ENCODE data around the gene BRCA1. TPM values are rescaled to one million over a fixed set of nuclear protein-coding genes. Genes with fewer than 3 reads are reported as not detected.
"Not testable (repeated sequence)": the region's sequence is repeated elsewhere in the genome, so short reads cannot be mapped to it uniquely, and the experiment has no call there.

Gene BRCA1
- total RNA-seq, 1 donor from 2014 or later: 21.5 TPM

DNA sequence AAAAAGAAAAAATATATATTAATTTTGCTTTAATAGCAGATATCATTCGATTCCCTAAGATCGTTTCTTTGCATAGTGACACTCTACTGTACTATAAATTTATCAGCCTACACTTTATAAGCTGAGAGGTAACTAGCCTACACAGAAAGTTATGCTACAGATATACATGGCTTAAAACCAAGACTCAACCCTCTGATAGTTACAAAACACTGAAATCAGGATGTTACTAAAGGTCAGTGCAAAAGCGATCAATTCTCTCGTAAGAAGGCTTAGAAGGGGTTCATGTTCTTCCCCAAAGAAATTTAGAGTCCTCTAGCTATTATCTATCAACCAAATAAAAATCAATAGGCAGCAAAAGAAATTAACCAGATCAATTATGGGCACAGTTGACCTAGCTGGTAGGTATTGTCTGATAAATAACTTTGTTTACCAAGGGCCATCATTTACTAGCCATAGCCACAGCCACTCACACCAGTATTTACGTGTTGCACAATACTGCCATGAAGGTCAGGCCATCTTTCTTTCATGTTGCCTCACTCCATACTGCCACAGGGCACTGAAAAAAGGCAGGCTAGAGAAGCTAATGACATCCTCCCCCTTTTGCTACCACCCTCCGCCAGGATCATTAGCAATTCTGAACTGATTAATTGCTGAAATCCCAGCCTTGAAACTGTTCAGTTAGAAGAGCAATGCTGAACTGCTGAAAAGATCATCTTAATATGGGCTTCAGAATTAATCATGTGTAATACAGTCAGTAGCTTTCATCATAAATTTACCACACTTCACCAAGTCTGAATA is 56.4 kb downstream of the BRCA1 start:
- no peak for DNase-seq

GRCh38 chr17:43062984-43063638 is 62.1 kb downstream of the BRCA1 start:
- DNase-seq: no peak

GRCh38 chr17:43056051-43056450 is 69.1 kb downstream of the BRCA1 start:
- DNase-seq: no peak

- not testable (repeated sequence) for DNase-seq
Observed at GRCh38 chr17:43053008-43053407, 72.2 kb downstream of the BRCA1 start.

- no peak for DNase-seq
Observed at GRCh38 chr17:43051969-43052368, 73.2 kb downstream of the BRCA1 start.

GRCh38 chr17:43044024-43044423 is 81.1 kb downstream of the BRCA1 start:
- DNase-seq: no peak

DNA sequence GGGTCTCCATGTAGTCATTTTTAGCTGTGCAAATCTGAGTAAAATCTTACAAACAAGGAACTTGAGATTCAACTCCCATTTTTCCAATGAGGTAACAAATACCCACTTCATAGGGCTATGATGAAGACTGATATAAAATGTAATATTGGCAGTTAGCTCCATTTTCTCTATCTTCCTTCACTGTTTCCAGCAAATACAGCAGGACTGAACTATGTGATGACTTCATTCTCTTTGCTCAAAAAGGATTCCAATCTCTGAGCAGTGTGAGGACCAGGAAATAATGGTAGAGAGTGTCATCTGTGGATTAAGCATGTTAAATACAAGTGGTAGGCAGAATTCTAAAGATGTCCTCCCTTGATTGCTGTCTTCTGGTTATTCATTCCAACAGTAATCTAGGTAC is 81.9 kb downstream of the BRCA1 start:
- DNase-seq: no peak

DNA sequence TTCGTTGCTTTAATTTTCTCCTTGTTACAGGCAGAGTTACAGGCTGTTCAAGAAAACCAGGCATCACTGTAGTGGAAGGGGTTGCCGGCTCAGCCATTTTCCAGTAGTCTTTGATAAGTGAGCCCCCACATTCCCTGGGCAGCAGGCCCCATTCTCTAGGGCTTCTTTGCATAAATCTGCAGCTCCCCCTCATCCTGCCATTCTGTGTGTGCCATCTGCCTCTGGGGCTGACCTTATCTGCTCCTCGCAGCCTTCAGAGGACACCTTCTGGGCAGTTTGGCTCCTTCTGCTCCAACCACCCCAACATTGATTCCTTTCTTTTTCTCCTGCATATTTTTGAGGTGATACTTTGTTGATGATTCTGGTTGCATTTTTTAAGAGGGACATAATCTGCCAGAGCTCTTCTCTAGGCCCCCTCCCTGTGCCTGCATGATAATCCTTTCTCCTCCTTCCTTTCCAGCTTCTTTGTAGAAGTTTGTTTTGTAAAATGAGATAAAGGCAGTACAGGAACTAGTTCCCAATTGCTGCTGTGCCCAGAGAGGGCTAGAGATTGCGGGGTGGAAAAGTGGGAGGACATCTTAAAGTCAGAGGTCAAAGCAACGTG is 83.0 kb downstream of the BRCA1 start:
- DNase-seq: no peak

GRCh38 chr17:43040655-43041054 is 84.5 kb downstream of the BRCA1 start:
- no peak for DNase-seq

GRCh38 chr17:43039646-43040045 is 85.5 kb downstream of the BRCA1 start:
- DNase-seq: no peak

DNA sequence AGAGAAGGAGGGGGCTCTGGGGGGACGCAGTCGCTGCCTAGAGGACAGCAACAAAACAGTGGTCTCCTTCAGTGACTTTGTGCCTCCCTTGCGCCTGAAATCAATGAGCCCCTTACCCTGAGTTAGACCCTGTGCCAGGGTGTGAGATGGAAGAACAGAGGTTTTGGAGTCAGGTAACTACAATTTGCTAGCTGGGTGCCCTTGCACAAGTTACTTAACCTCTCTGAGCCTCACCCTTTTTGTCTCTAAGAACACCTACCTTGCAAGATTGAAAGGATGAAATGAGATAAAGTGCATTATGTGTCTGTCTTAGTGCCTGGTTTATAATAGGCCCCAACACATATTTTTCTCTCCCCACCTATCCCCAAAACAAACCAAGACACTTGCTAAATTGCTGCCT is 90.3 kb downstream of the BRCA1 start:
- DNase-seq: no peak

- DNase-seq: no peak
Observed at GRCh38 chr17:43033948-43034881, 90.9 kb downstream of the BRCA1 start.

- no peak for DNase-seq
Observed at GRCh38 chr17:43031666-43032065, 93.5 kb downstream of the BRCA1 start.

GRCh38 chr17:43030137-43030767 is 94.9 kb downstream of the BRCA1 start:
- DNase-seq: no peak

DNA sequence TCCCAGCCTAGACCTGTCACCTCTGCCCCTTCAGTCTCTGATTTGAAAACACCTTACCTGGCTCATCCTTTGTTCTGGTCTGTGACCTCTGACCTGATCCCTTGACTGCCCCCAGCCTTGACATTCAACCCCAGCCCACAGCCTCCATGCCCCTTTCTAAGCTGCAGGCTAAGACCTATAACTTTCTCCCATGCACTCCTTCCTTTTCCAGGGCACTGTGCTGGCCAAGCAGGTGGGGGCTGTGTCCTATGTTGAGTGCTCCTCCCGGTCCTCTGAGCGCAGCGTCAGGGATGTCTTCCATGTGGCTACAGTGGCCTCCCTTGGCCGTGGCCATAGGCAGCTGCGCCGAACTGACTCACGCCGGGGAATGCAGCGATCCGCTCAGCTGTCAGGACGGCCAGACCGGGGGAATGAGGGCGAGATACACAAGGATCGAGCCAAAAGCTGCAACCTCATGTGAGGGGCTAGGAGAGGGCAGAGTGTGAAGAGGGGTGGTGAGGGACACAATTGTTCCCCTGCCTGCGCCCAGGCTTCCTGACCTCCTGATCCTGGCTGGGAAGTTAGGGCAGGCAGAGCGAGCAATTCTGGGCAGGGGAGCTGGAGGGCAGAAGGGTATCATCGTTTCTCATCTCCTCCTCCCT is 96.8 kb downstream of the BRCA1 start:
- no peak for DNase-seq

GRCh38 chr17:43027091-43028032 is 97.8 kb downstream of the BRCA1 start:
- DNase-seq: no peak

GRCh38 chr17:43026595-43026994 is 98.6 kb downstream of the BRCA1 start:
- no peak for DNase-seq

- DNase-seq: no peak
Observed at GRCh38 chr17:43025766-43026537, 99.2 kb downstream of the BRCA1 start.

DNA sequence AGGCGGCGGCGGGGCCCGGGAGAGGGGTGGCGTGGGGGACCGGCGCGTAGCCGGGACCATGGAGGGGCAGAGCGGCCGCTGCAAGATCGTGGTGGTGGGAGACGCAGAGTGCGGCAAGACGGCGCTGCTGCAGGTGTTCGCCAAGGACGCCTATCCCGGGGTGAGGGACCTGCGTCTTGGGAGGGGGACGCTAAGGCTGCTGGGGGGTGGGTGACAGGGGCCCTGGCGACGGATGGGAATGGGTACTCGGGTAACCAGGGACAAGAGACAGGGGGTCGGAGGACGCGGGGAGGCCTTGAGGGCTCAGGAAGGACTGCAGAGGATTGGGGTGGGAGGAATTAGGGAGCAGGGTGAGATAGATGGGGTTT is 99.9 kb downstream of the BRCA1 start:
- no peak for DNase-seq

Data from skin of body (tissue), 2 donors.